Activated T-cell treated with anti-CD3 and anti-CD28 coated beads for 1 hour (primary cell): ENCODE measurements around the gene MGAT5B.
"Not testable (repeated sequence)": the region's sequence is repeated elsewhere in the genome, so short reads cannot be mapped to it uniquely, and the experiment has no call there.

Experiments used
- DNase-seq: peaks from one replicate; pipeline ENCODE4 v3.0.0-alpha.2; 2020; ENCODE audit warnings: low read depth

The MGAT5B gene

DNA sequence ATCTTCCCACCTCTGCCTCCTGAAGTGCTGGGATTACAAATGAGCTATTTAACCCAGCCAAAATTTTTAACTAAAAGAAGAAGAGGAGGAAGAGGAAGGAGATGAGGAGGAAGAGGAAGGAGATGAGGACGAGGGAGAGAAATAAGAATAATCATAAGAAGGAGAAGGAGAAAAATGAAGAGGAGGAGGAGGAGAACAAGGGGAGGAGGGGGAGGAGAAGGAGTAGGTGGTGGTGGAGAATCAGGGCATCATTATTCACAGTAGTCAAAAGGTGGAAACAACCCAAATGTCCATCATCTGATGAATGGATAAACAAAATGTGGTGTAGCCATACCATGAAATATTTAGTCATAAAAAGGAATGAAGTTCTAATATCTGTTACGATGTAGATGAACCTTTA is 21.2 kb upstream of the MGAT5B start:
- DNase-seq, result no peak

DNA sequence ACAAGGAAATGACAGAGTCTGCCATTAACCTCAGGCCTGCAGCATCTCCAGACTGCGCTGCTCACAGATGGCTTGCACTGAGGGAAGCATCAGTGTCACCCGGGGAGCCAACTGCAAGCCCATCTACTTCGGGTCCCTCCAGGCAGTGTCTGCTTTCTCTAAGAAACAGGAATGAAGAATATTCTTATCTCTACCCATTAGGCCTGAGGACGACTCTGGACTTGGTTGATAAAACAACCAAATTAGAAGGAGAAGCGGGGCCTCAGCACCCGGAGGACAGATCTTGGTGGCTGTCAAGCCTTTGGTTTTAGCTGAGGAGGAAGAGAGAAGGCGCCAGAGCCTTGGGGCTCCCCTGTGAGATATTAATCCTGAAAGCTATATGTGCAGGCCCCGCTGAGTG is 19.5 kb upstream of the MGAT5B start:
- DNase-seq, result no peak

DNA sequence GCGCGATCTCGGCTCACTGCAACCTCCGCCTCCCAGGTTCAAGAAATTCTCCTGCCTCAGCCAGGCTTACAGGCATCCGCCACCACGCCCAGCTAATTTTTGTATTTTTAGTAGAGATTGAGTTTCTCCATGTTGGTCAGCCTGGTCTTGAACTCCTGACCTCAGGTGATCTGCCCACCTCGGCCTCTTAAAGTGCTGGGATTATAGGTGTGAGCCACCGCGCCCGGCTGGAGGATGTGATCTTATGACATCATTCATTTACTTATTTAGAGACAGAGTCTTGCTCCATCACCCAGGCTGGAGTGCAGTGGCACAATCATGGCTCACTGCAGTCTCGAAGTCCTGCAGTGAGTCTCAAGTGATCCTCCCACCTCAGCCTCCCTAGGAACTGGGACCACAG is 19.0 kb upstream of the MGAT5B start:
- not testable (repeated sequence) for DNase-seq

GRCh38 chr17:76852843-76853242 is 15.4 kb upstream of the MGAT5B start:
- no peak for DNase-seq

GRCh38 chr17:76855105-76855504 is 13.1 kb upstream of the MGAT5B start:
- DNase-seq, result no peak

DNA sequence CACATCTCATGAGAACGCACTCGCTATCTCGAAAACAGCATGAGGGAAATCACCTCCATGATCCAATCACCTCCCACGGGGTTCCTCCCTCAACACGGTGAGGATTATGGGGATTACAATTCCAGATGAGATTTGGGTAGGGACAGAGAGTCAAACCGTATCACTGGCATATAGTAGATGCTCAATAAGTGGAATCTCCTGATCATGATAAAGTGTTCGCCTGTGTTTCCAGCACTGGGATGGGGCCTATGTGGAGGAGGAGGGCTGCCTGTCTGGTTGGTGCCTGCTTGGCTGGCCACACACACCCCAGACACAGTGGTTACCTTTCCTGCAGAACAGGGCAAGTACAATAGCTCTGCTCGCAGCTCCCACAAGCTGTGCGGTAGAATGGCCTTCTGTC is 6.1 kb upstream of the MGAT5B start:
- DNase-seq, result no peak

DNA sequence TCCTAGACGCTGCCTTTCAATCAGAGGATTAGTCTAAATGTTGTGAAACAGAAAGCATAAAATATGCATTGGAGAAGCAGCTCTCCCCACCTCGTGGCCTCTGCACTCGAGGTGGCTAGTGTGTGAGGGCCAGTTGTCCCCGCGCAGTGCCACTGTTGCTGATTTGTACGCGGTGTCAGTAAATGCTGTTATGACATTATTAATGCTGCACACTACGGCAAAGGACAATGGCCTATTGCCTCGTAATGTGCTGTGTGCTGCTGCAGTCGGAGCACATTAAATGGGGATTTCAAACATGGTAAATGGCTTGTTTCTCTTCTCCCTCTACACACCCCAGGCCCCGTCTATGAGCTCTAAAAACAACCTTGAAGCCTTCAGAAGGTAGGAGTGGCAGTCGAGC is 5.7 kb upstream of the MGAT5B start:
- no peak for DNase-seq

DNA sequence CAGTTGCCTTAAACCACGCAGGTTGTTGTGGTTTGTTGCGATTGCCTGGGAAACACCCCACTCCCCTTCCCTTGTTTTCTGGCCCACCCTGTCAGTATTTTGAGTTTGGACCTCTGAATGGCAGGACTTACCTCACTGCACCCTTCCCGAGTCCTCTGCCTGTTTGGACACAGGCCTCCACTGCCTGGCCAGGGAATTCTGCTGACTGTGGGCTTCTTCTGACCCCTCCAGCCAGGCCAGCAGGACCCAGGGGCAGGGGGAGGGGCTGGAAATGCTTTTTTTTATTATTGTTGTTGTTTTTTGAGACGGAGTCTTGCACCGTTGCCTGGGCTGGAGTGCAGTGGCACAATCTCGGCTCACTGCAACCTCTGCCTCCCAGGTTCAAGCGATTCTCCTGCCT is 4.2 kb upstream of the MGAT5B start:
- DNase-seq, result no peak

GRCh38 chr17:76865174-76865573 is 3.0 kb upstream of the MGAT5B start:
- no peak for DNase-seq

DNA sequence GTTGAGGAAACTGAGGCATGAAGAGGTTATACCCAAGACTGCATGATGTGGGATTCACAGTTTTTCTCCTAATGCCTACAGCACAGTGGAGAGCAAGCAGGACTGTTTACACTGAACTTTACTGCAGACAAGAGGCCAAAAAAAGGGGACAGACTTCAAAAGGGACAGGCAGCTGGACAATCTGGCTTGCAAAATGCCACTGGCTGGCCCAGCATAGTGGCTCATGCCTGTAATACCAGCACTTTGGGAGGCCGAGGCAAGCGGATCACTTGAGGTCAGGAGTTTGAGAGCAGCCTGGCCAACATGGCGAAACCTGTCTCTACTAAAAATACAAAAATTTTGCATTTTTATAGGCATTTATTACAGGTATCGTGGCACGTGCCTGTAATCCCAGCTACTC is 2.0 kb upstream of the MGAT5B start:
- DNase-seq, result no peak

GRCh38 chr17:76866774-76867577 is 1.2 kb upstream of the MGAT5B start:
- DNase-seq, result no peak

DNA sequence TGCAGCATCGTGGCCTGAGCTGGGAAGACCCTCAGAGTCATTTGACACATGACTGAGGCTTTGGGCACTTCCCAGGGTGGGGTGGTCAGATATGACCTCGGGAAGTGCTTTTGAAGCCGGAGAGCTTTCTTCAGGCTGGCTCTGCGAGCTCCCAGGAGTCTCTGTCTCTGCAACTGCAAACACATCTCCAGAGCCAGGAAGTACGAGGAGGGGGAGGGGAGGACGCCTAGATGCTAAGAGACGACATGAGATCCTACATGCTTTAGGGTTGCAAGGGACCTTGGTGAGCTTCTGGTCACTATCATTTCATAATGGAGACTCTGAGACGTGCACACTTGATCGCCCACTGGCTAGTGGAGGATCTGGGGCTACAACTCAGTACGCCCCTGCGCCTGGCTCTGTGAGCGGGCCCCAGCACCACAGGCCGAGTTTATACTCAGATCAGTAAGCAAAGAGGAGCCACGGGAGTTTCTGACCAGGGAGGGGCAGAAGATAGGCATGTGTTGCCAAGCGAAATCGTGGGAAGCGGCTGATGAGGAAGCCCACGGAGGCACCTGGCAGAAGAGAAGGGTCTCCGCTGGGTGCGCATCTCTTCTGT is 527 bp upstream of the MGAT5B start:
- no peak for DNase-seq

GRCh38 chr17:76868669-76869495 is 678 bp downstream of the MGAT5B start:
- no peak for DNase-seq

- DNase-seq, result no peak
Measured at GRCh38 chr17:76869496-76870376, 1.5 kb downstream of the MGAT5B start.

GRCh38 chr17:76870377-76870714 is 2.1 kb downstream of the MGAT5B start:
- no peak for DNase-seq

- DNase-seq, result no peak
Measured at GRCh38 chr17:76871668-76872067, 3.5 kb downstream of the MGAT5B start.

DNA sequence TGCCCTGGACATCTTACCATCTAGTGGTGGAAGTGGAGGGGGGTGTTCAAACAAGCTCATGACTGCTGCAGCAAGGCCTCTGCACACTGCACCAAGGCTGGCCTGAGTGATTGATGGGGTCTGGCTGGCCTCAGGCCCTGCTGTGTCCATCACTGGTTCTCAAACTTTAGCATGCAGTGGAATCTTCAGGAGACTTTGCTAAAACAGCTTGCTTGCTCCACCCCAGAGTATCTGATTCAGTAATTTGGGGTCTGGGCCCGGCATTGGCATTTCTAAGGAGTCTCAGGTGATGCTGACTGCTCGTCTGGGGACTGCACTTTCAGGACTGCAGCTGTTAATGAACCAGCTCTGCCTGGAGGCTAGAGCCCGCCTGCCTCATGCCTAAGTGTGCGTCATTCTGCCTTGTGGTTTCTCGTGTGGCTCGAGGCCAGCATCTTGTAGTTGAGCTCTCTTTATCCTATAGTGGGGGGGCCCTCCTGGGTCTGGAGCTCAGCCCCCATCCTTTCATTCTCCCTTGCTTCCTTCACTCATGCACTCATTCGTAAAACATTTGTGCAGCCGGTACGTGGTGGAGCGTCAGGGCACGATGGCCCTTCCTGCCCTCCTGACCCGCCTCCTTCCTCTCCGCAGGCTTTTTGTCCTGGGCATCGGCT is 4.1 kb downstream of the MGAT5B start:
- DNase-seq, result no peak

GRCh38 chr17:76872874-76873221 is 4.6 kb downstream of the MGAT5B start:
- DNase-seq, result no peak

GRCh38 chr17:76873856-76874255 is 5.7 kb downstream of the MGAT5B start:
- DNase-seq, result no peak

GRCh38 chr17:76877437-76877836 is 9.2 kb downstream of the MGAT5B start:
- no peak for DNase-seq

GRCh38 chr17:76878568-76878967 is 10.4 kb downstream of the MGAT5B start:
- DNase-seq, result no peak

- no peak for DNase-seq
Measured at GRCh38 chr17:76879254-76879653, 11.1 kb downstream of the MGAT5B start.
